HEK293T (cell line): ENCODE data around the gene MCTS1.

Experiments used
- ARNT ChIP-seq: fragments of 450-650 bp; IDR thresholded peaks from 2 replicates; pipeline ENCODE4 v1.6.1; 2017; ENCODE audit warnings: mild to moderate bottlenecking
- BHLHE40 ChIP-seq: fragments of 450-650 bp; IDR thresholded peaks from 2 replicates; pipeline ENCODE4 v1.6.1; 2016; ENCODE audit warnings: mild to moderate bottlenecking, moderate library complexity, borderline replicate concordance
- CTBP1 ChIP-seq: fragments of 450-650 bp; IDR thresholded peaks from 2 replicates; pipeline ENCODE4 v1.6.1; 2016; ENCODE audit warnings: borderline replicate concordance
- FOXA1 ChIP-seq: fragments of 450-650 bp; IDR thresholded peaks from 2 replicates; pipeline ENCODE4 v1.6.1; 2016; ENCODE audit warnings: mild to moderate bottlenecking
- FOXM1 ChIP-seq: fragments of 450-650 bp; IDR thresholded peaks from 2 replicates; pipeline ENCODE4 v1.6.1; 2017; ENCODE audit warnings: mild to moderate bottlenecking, borderline replicate concordance
- L3MBTL2 ChIP-seq: fragments of 450-650 bp; conservative IDR thresholded peaks from 2 replicates; pipeline ENCODE4 v1.6.1; 2016; ENCODE audit warnings: mild to moderate bottlenecking
- SP1 ChIP-seq: fragments of 450-650 bp; IDR thresholded peaks from 2 replicates; pipeline ENCODE4 v1.6.1; 2017
- TARDBP ChIP-seq: fragments of 450-650 bp; IDR thresholded peaks from 2 replicates; pipeline ENCODE4 v1.6.1; 2016
- ZNF384 ChIP-seq: fragments of 450-650 bp; IDR thresholded peaks from 2 replicates; pipeline ENCODE4 v1.6.1; 2016

GRCh38 chrX:120642871-120643270, 39.0 kb downstream of the MCTS1 start:
- no peak for TF ChIP-seq L3MBTL2
- TF ChIP-seq FOXA1: no peak
- no peak for TF ChIP-seq FOXM1
- TF ChIP-seq BHLHE40: no peak
- no peak for TF ChIP-seq ARNT
- no peak for TF ChIP-seq SP1
- TF ChIP-seq TARDBP: no peak
- TF ChIP-seq CTBP1: no peak
- TF ChIP-seq ZNF384: no peak
